ENCODE data around the gene CASKIN2.
"Not testable (repeated sequence)": the region's sequence is repeated elsewhere in the genome, so short reads cannot be mapped to it uniquely, and the experiment has no call there.

The CASKIN2 gene

GRCh38 chr17:75488693-75489510, 26.4 kb downstream of the CASKIN2 start:
- no peak for DNase-seq

- DNase-seq = peak; percentile 68
Measured at GRCh38 chr17:75487351-75488070, 27.8 kb downstream of the CASKIN2 start.

DNA sequence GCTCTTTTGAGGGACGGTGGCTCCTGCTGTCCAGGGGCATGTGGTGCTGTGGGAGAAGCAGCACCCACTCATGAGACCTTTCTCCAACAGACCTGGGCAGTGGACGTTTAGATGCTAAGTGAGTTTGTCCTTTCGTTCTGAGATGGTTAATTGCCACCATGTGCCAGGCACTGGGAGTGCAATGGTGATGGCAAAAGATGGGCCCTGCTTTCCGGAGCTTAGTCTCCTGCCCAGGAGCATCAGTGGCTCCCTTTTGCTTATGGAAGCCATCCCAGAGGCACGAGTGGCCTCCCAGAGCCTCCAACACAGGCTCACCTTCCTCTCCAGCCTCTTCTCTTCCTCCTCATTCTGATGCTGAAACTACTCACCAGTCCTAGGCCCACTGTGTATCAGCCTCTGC, 28.4 kb downstream of the CASKIN2 start:
- no peak for DNase-seq

- DNase-seq = no peak
Measured at GRCh38 chr17:75486151-75486550, 29.2 kb downstream of the CASKIN2 start.

GRCh38 chr17:75485688-75486087, 29.6 kb downstream of the CASKIN2 start:
- no peak for DNase-seq

DNA sequence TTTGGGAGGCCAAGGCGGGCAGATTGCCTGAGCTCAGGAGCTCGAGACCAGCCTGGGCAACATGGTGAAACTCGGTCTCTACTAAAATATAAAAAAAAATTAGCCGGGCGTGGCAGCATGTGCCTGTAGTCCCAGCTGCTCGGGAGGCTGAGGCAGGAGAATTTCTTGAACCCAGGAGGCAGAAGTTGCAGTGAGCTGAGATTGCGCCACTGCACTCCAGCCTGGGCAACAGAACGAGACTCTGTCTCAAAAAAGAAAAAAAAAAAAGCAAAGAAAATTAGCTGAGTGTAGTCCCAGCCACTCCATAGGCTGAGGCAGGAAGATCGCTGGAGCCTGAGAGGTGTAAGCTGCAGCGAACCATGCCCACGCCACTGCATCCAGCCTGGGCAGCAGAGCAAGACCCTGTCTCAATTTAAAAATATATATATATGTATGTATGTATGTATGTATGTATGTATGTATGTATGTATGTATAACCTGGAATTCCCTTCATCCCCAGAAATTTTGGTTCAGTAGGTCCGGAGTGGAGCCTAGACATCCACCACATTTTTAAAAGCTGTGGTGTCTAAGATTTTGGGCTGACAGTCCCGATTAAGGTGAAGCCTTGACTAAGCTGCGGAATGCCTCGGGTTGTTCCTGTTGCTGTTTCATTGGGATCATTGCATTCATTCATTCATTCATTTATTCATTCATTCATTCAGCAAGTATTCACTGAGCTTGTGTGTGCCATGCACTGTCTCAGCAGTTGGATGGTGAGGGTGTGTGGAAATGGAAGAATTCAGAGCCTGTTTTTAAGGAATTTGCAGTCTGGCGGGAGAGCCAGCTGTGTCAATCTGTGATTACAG, 33.0 kb downstream of the CASKIN2 start:
- no peak for DNase-seq

- DNase-seq = no peak
Measured at GRCh38 chr17:75481194-75482068, 33.9 kb downstream of the CASKIN2 start.

DNA sequence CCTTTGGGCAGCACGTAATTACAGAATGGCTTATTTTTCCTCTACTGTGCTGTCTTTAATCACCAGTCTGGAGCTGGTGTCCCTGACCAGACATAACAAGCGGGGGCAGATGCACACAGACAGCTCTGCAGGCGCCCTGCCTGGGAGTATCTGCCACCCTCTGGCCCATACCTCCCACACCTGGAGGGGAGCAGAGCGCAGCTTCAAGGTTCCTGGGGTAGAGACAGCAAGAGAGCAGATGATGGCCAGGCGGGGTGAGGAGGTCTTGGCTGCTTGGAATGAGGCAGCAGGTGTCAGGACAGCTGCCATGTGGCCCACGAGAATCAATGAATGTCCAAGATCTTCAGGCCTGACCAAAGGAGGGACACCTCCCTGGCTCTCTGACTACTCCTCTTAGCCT, 35.1 kb downstream of the CASKIN2 start:
- DNase-seq = no peak

DNA sequence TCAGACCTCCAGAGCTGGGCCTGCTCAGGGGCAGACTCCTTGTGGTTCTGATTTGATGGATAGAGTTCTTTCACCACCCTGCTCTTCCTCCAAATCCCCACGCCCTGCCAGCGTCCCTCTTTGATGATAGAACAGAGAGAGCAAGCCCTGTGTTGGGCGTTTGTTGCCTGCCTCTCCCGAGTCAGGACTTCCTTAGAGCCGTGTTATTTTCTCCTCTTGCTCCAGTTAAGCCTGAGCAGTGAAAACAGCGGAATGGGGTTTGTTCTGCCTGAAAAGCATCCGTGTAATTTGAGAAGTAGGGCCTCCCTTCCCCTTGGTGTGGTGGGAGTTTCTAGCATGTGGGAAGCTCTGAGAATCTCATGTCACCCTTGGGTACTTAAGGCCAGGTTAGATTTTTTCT, 36.8 kb downstream of the CASKIN2 start:
- no peak for DNase-seq

- DNase-seq = not testable (repeated sequence)
Measured at GRCh38 chr17:75477490-75477862, 37.9 kb downstream of the CASKIN2 start.

- DNase-seq = no peak
Measured at GRCh38 chr17:75476752-75477489, 38.4 kb downstream of the CASKIN2 start.

DNA sequence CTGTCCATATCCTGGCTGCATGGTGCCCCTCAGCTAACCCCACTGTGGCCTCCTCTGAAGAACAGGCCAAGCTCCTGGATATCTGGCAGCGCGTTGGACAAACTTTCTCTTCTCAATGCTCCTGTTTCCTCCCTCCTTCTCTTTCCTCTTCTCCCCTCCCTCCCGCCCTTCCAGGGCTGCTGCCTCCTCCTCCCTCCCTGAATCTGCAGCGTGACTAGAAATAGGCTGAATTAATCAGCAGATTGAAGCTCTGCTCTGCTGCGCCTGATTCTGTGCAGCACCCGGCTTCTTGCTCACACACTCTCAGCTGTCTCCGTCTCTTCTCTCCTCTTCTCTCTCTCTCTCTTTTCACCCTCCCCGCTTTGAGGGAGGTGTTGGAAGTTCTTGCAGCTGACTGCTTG, 39.1 kb downstream of the CASKIN2 start:
- no peak for DNase-seq

DNA sequence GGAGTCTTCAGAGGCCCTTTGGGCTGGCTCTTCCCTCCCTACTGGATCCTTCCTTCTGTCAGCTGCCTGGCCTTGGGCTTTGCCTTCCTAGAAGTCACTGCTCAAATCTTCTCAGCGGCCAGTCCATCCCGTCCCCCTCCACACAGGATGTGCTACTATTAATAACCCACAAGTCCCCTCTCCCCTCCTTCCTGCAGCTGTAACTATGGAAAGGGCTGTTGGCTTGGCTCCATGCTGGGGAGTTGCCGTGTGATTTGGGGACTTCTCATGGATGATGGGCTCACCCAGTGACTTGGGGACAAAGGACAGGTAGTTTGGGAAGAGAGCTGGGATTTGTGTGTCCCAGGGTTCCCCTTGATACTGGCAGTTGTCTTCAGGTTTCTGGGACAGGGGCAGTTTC, 39.5 kb downstream of the CASKIN2 start:
- no peak for DNase-seq

- DNase-seq = no peak
Measured at GRCh38 chr17:75475144-75475835, 40.0 kb downstream of the CASKIN2 start.

GRCh38 chr17:75474736-75475135, 40.6 kb downstream of the CASKIN2 start:
- no peak for DNase-seq

DNA sequence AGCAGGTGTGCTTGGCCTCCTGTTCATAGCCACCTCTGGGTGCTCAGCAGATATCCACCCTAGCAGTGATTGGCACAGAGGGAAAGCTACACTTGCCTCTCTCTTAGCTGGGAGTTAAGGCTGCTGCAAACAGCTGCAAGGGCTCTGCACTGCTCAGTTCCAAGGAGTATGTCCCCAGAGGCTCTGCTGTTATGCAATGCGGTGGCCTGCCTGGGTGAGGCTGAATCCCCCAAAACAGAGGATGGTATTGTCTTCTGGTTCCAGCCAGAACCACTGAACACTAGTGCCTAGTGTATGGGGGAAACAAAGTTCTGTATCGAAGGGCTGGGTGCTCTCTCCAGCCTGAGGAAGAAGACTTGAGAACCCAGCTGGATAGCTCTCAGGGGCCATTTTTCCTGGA, 42.1 kb downstream of the CASKIN2 start:
- no peak for DNase-seq

- no peak for DNase-seq
Measured at GRCh38 chr17:75472119-75472518, 43.2 kb downstream of the CASKIN2 start.

- no peak for DNase-seq
Measured at GRCh38 chr17:75471207-75471606, 44.1 kb downstream of the CASKIN2 start.

DNA sequence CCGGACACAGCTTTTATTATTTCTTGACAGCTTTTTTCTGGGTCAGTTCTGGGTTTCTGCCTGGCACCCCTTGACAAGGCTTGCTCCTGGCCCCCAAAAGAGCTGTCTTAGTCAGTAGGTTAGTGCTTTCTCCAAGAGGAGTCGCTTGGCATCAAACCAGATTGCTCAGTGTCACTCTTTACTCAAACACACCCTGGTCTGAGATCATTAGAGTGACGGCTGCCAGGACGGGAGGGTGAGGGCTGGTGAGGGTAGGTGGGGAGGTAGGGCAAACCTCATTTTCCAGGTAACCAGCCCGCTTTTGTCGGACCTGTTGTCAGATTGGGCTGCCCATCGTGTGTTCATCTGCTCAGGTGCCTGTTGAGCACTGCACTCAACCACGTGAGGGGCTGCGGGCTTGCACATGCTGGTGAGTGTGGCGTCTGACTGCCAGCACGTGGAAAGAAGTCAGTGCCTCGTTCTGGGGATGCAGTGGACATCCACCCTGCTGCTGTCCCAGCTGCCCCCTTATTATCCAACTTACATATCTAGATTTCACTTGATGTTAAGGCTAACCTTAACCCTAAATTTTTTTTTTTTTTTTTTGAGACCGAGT, 46.5 kb downstream of the CASKIN2 start:
- DNase-seq = no peak

GRCh38 chr17:75468291-75468754, 47.0 kb downstream of the CASKIN2 start:
- DNase-seq = no peak

DNA sequence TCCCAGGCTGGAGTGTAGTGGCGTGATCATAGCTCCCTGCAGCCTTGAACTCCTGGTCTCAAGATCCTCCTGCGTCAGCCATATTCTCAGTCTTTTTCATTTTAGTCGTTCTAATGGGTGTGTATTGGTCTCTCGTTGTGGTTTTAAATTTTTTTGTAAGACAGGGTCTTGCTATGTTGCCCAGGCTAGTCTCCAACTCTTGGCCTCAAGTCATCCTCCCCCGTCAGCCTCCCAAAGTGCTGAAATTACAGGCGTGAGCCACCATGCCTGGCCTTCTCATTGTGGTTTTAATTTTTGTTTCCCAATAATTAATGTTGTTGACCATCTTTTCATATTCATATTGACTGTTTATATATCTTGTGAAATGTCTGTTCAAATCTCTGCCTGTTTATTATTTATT, 50.3 kb downstream of the CASKIN2 start:
- no peak for DNase-seq

Data from activated CD8-positive, alpha-beta memory T cell treated with anti-CD3 and anti-CD28 coated beads, Interleukin-2, amount 50 U/mL, for 48 hours (primary cell).